ENCODE measurements around the gene ZNF827.

The ZNF827 gene

DNA sequence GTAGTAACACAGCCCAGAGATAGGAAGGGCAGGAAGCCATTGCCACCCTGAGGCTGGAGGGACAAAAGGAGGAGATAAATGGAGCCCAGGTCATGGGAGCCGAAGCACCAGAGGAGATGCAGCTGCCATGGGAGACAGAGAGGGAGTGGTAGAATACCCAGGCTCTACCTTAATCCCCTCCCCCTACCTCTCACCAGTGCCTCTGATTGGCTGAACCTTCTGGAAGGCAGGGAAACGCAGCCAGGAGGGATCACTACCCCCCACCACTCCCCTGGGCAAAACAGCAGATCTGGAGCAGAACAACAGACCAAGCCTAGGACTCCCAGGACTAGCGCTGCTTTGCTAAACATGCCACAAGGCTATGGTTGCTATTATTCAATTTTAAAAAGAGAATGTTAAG lies 114.2 kb downstream of the ZNF827 start:
- no peak for DNase-seq (ENCODE audit: low spot score)
- TF ChIP-seq, protein P1, sequence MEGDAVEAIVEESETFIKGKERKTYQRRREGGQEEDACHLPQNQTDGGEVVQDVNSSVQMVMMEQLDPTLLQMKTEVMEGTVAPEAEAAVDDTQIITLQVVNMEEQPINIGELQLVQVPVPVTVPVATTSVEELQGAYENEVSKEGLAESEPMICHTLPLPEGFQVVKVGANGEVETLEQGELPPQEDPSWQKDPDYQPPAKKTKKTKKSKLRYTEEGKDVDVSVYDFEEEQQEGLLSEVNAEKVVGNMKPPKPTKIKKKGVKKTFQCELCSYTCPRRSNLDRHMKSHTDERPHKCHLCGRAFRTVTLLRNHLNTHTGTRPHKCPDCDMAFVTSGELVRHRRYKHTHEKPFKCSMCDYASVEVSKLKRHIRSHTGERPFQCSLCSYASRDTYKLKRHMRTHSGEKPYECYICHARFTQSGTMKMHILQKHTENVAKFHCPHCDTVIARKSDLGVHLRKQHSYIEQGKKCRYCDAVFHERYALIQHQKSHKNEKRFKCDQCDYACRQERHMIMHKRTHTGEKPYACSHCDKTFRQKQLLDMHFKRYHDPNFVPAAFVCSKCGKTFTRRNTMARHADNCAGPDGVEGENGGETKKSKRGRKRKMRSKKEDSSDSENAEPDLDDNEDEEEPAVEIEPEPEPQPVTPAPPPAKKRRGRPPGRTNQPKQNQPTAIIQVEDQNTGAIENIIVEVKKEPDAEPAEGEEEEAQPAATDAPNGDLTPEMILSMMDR (IDR thresholded peaks at IDR 0.05; ENCODE audit: extremely low read depth, missing control alignments) = no peak

DNA sequence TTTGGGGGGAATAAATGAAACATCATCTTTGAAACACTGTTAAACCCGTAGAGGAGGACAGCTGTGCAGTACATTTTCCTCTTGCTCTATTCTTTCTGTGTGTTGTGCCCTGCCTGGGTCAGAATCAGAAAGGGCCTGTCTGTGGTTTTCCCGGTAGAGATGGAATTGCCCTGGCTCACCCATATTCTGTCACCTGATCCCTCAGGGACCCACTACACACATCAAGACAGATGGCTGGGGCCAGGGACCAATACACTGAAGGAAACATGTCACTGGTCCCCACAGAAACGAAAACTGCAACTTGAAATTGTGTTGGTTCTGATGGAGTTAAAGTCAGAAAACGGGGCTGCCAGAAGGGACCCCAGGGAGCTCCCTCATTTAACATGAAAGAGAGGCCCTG lies 114.9 kb downstream of the ZNF827 start:
- TF ChIP-seq, protein P1 (IDR thresholded peaks at IDR 0.05; ENCODE audit: extremely low read depth, missing control alignments) = no peak
- DNase-seq (ENCODE audit: low spot score) = no peak

- no peak for DNase-seq (ENCODE audit: low spot score)
These were observed 116.0 kb downstream of the ZNF827 start for GRCh38 chr4:145822581-145822980.

GRCh38 chr4:145822181-145822580 lies 116.4 kb downstream of the ZNF827 start:
- TF ChIP-seq, protein P1 (IDR thresholded peaks at IDR 0.05; ENCODE audit: extremely low read depth, missing control alignments) = no peak
- DNase-seq (ENCODE audit: low spot score) = no peak

More at GRCh38 chr4:145822581-145822980, 116.0 kb downstream of the ZNF827 start:
- TF ChIP-seq, protein P1 (IDR thresholded peaks at IDR 0.05; ENCODE audit: extremely low read depth, missing control alignments) = no peak

- TF ChIP-seq, protein P1 (IDR thresholded peaks at IDR 0.05; ENCODE audit: extremely low read depth, missing control alignments) = no peak
- DNase-seq (ENCODE audit: low spot score) = no peak
These were observed 116.9 kb downstream of the ZNF827 start for GRCh38 chr4:145821766-145822165.

- TF ChIP-seq, protein P1 (IDR thresholded peaks at IDR 0.05; ENCODE audit: extremely low read depth, missing control alignments) = no peak
- DNase-seq (ENCODE audit: low spot score) = no peak
These were observed 118.2 kb downstream of the ZNF827 start for GRCh38 chr4:145820407-145820806.

DNA sequence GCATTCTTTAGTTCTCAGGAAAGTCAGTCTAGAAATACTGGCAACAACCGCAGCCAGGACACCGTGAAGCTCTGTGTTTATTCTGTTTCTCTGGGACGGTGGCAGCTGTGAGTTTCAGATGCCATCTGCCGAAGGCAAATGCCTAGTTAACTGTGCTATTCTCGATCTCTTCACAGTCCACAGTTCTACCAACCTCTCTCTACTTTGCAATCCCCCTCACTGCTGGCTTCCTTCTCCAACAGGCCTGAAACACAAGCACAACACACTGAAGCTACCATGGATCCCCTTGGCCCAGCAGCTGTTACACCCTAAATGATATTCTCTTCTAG lies 118.8 kb downstream of the ZNF827 start:
- DNase-seq (ENCODE audit: low spot score) = no peak
- TF ChIP-seq, protein P1 (IDR thresholded peaks at IDR 0.05; ENCODE audit: extremely low read depth, missing control alignments) = no peak
